ENCODE data around the gene DOCK4. TPM values are rescaled to one million over a fixed set of nuclear protein-coding genes. Genes with fewer than 3 reads are reported as not detected.
A peak's percentile ranks its signal among the peaks of the same experiment; 100 is the strongest.

DOCK4 gene
- total and polyA plus RNA-seq, 4 donors, result 2.9 to 94.3 (median 20.0) TPM

- H3K27ac ChIP-seq (ENCODE audit: low read depth in 1 of 2, low read length in 2 of 2), result no peak overlapping the region
- intact Hi-C loops (cut with DNase I), result loop anchor here (5.0 to 10.0 kb wide), 3 partner anchors 217 to 437 kb away; no protein-coding TSS in a partner anchor
- H3K9me3 ChIP-seq (ENCODE audit: control insufficient read depth, low read length), result no peaks in the 10 kb centered on the region
- no peaks in the 10 kb centered on the region for H3K27me3 ChIP-seq (ENCODE audit: control insufficient read depth in 1 of 2, insufficient read depth in 2 of 2, low read length in 1 of 2)
- ATAC-seq (ENCODE audit: low FRiP score) (no peak), DNase-seq (no peak)
- no peaks in the 10 kb centered on the region for H3K36me3 ChIP-seq (ENCODE audit: control insufficient read depth in 1 of 2, insufficient read depth in 2 of 2, low read length in 1 of 2)
- H3K4me1 ChIP-seq (ENCODE audit: control insufficient read depth in 1 of 2, insufficient read depth in 2 of 2, low read length in 2 of 2), result no peaks in the 10 kb centered on the region
- no peak overlapping the region for H3K4me3 ChIP-seq (ENCODE audit: low read length in 2 of 2)
Observed at GRCh38 chr7:112201839-112202238, 4.4 kb downstream of the DOCK4 start.

DNA sequence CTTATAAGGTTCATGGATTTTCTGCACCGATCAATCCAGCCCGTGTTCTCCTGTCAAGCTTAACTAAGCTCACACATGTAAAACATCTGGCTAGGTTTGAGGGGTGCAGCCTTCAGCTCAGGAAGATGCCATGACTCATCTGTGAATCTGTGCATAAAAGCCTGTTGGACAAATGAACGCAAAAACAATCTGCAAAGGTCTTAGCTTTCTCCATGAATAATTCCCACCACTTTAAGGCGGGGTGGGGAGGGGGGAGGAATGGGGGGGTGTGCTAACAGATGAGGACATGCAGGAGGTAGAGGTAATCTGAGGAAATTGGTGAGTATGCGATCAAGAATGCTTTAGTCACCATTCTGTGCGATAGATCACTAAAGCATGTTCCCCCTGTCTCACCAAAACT lies 4.8 kb downstream of the DOCK4 start:
- ATAC-seq (ENCODE audit: low FRiP score), result no peak
- Histone ChIP-seq H3K4me1 (ENCODE audit: control insufficient read depth in 1 of 2, insufficient read depth in 2 of 2, low read length in 2 of 2) (no peaks in the 10 kb centered on the region), H3K27ac (ENCODE audit: low read depth in 1 of 2, low read length in 2 of 2) (no peak overlapping the region), H3K4me3 (ENCODE audit: low read length in 2 of 2) (no peak overlapping the region), H3K27me3 (ENCODE audit: control insufficient read depth in 1 of 2, insufficient read depth in 2 of 2, low read length in 1 of 2) (no peaks in the 10 kb centered on the region), H3K9me3 (ENCODE audit: control insufficient read depth, low read length) (no peaks in the 10 kb centered on the region), H3K36me3 (ENCODE audit: control insufficient read depth in 1 of 2, insufficient read depth in 2 of 2, low read length in 1 of 2) (no peaks in the 10 kb centered on the region)
- DNase-seq, result no peak
- 88 to 95% methylated on average over 6 of the region's 6 CpGs for WGBS, 2 donors
- intact Hi-C loops (cut with DNase I), result loop anchor here (5.0 to 10.0 kb wide), 3 partner anchors 217 to 437 kb away; no protein-coding TSS in a partner anchor

DNA sequence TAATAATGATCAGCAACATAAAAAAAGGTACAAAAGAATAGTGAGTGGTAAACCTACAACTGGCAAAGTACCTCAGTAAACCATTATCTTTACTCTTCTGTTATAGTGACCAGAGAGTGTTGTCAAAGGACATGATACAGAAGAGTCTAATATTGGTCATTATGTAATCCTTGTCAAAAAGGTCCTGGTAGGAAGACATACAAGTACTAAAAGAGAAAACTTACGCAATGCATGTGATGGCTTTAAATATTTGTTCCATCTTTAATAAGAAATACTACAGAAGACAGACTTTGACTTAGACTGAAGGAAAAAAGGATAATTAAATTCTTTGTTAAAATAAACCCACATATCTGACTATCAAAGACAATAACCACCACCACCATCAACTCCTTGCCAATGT lies 6.5 kb downstream of the DOCK4 start:
- whole genome bisulfite sequencing, 2 donors, result 99 to 100% methylated on average over 1 of the region's 1 CpG
- H3K9me3 ChIP-seq (ENCODE audit: control insufficient read depth, low read length), result no peaks in the 10 kb centered on the region
- DNase-seq (no peak), ATAC-seq (ENCODE audit: low FRiP score) (no peak)
- no peaks in the 10 kb centered on the region for H3K27me3 ChIP-seq (ENCODE audit: control insufficient read depth in 1 of 2, insufficient read depth in 2 of 2, low read length in 1 of 2)
- H3K4me1 ChIP-seq (ENCODE audit: control insufficient read depth in 1 of 2, insufficient read depth in 2 of 2, low read length in 2 of 2), result no peaks in the 10 kb centered on the region
- no peak overlapping the region for H3K4me3 ChIP-seq (ENCODE audit: low read length in 2 of 2)
- H3K36me3 ChIP-seq (ENCODE audit: control insufficient read depth in 1 of 2, insufficient read depth in 2 of 2, low read length in 1 of 2), result no peaks in the 10 kb centered on the region
- H3K27ac ChIP-seq (ENCODE audit: low read depth in 1 of 2, low read length in 2 of 2), result no peak overlapping the region
- intact Hi-C loops (cut with DNase I), result loop anchor here (5.0 to 10.0 kb wide), 3 partner anchors 215 to 435 kb away; no protein-coding TSS in a partner anchor

- no peak for ATAC-seq (ENCODE audit: low FRiP score)
- Histone ChIP-seq H3K9me3 (ENCODE audit: control insufficient read depth, low read length) (no peaks in the 10 kb centered on the region), H3K27me3 (ENCODE audit: control insufficient read depth in 1 of 2, insufficient read depth in 2 of 2, low read length in 1 of 2) (no peaks in the 10 kb centered on the region), H3K27ac (ENCODE audit: low read depth in 1 of 2, low read length in 2 of 2) (no peak overlapping the region), H3K4me3 (ENCODE audit: low read length in 2 of 2) (no peak overlapping the region), H3K4me1 (ENCODE audit: control insufficient read depth in 1 of 2, insufficient read depth in 2 of 2, low read length in 2 of 2) (no peaks in the 10 kb centered on the region), H3K36me3 (ENCODE audit: control insufficient read depth in 1 of 2, insufficient read depth in 2 of 2, low read length in 1 of 2) (no peaks in the 10 kb centered on the region)
- DNase-seq, result no peak
- intact Hi-C loops (cut with DNase I), result no loop called here
- 62 to 63% methylated on average over 2 of the region's 2 CpGs for WGBS, 2 donors
Observed at GRCh38 chr7:112199035-112199655, 7.1 kb downstream of the DOCK4 start.

DNA sequence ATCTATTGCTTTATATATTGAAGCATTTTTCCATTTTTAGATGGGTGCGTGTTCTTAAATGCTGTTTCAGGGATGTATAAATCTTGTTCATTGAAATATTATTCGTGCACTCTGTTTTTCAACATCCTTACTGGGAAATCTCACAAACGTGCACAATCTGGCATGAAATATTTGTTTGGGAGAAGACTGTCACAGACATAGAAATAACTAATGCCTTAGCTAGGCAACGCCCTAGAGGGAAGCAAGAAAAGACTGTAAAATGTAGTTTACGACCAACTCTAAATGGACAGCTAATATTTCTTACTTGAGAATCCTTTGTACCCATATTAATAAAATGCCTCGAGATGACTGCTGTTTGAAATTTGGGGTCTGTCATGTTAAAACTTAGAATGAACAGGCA lies 8.9 kb downstream of the DOCK4 start:
- Histone ChIP-seq H3K36me3 (ENCODE audit: control insufficient read depth in 1 of 2, insufficient read depth in 2 of 2, low read length in 1 of 2) (no peaks in the 10 kb centered on the region), H3K27me3 (ENCODE audit: control insufficient read depth in 1 of 2, insufficient read depth in 2 of 2, low read length in 1 of 2) (no peaks in the 10 kb centered on the region), H3K27ac (ENCODE audit: low read depth in 1 of 2, low read length in 2 of 2) (no peak overlapping the region), H3K4me1 (ENCODE audit: control insufficient read depth in 1 of 2, insufficient read depth in 2 of 2, low read length in 2 of 2) (peaks cover 0 to under 1% of the 10 kb centered on the region in 2 donors), H3K9me3 (ENCODE audit: control insufficient read depth, low read length) (no peaks in the 10 kb centered on the region), H3K4me3 (ENCODE audit: low read length in 2 of 2) (no peak overlapping the region)
- 86 to 87% methylated on average over 6 of the region's 6 CpGs for WGBS, 2 donors
- ATAC-seq (ENCODE audit: low FRiP score) (no peak), DNase-seq (no peak)
- intact Hi-C loops (cut with DNase I), result no loop called here

GRCh38 chr7:112195717-112196116 lies 10.5 kb downstream of the DOCK4 start:
- WGBS, 2 donors, result 71 to 77% methylated on average over 5 of the region's 5 CpGs
- H3K4me1 ChIP-seq (ENCODE audit: control insufficient read depth in 1 of 2, insufficient read depth in 2 of 2, low read length in 2 of 2), result peaks cover 0 to 2% of the 10 kb centered on the region in 2 donors
- ATAC-seq (ENCODE audit: low FRiP score) (no peak), DNase-seq (no peak)
- H3K36me3 ChIP-seq (ENCODE audit: control insufficient read depth in 1 of 2, insufficient read depth in 2 of 2, low read length in 1 of 2), result no peaks in the 10 kb centered on the region
- intact Hi-C loops (cut with DNase I), result no loop called here
- no peaks in the 10 kb centered on the region for H3K27me3 ChIP-seq (ENCODE audit: control insufficient read depth in 1 of 2, insufficient read depth in 2 of 2, low read length in 1 of 2)
- H3K27ac ChIP-seq (ENCODE audit: low read depth in 1 of 2, low read length in 2 of 2), result no peak overlapping the region
- H3K9me3 ChIP-seq (ENCODE audit: control insufficient read depth, low read length), result no peaks in the 10 kb centered on the region
- H3K4me3 ChIP-seq (ENCODE audit: low read length in 2 of 2), result no peak overlapping the region

GRCh38 chr7:112193915-112194502 lies 12.2 kb downstream of the DOCK4 start:
- no peak overlapping the region for H3K4me3 ChIP-seq (ENCODE audit: low read length in 2 of 2)
- no peaks in the 10 kb centered on the region for H3K27me3 ChIP-seq (ENCODE audit: control insufficient read depth in 1 of 2, insufficient read depth in 2 of 2, low read length in 1 of 2)
- H3K9me3 ChIP-seq (ENCODE audit: control insufficient read depth, low read length), result no peaks in the 10 kb centered on the region
- DNase-seq (no peak), ATAC-seq (ENCODE audit: low FRiP score) (no peak)
- H3K36me3 ChIP-seq (ENCODE audit: control insufficient read depth in 1 of 2, insufficient read depth in 2 of 2, low read length in 1 of 2), result no peaks in the 10 kb centered on the region
- H3K27ac ChIP-seq (ENCODE audit: low read depth in 1 of 2, low read length in 2 of 2), result no peak overlapping the region
- intact Hi-C loops (cut with DNase I), result no loop called here
- H3K4me1 ChIP-seq (ENCODE audit: control insufficient read depth in 1 of 2, insufficient read depth in 2 of 2, low read length in 2 of 2), result peaks cover 0 to 2% of the 10 kb centered on the region in 2 donors

- DNase-seq, result no peak
- WGBS, 2 donors, result 49 to 52% methylated on average over 4 of the region's 4 CpGs
Observed at GRCh38 chr7:112192236-112193154, 13.7 kb downstream of the DOCK4 start.

More at GRCh38 chr7:112192236-112193154, 13.7 kb downstream of the DOCK4 start:
- Histone ChIP-seq H3K27ac (ENCODE audit: low read depth in 1 of 2, low read length in 2 of 2) (no peak overlapping the region), H3K9me3 (ENCODE audit: control insufficient read depth, low read length) (no peaks in the 10 kb centered on the region), H3K4me1 (ENCODE audit: control insufficient read depth in 1 of 2, insufficient read depth in 2 of 2, low read length in 2 of 2) (peaks cover 0 to 2% of the 10 kb centered on the region in 2 donors), H3K4me3 (ENCODE audit: low read length in 2 of 2) (no peak overlapping the region), H3K36me3 (ENCODE audit: control insufficient read depth in 1 of 2, insufficient read depth in 2 of 2, low read length in 1 of 2) (no peaks in the 10 kb centered on the region), H3K27me3 (ENCODE audit: control insufficient read depth in 1 of 2, insufficient read depth in 2 of 2, low read length in 1 of 2) (no peaks in the 10 kb centered on the region)
- intact Hi-C loops (cut with DNase I), result no loop called here
- ATAC-seq (ENCODE audit: low FRiP score), result peak; percentile 49
